ENCODE data around the gene DNAJB2.

Gene DNAJB2

GRCh38 chr2:219331560-219332213 lies 52.5 kb downstream of the DNAJB2 start:
- Histone ChIP-seq H3K9ac (ENCODE audit: low read length) (no peak overlapping the region), H3K27ac (ENCODE audit: low read length) (no peak overlapping the region), H2AFZ (ENCODE audit: low read length) (no peak overlapping the region), H4K20me1 (ENCODE audit: insufficient read depth, low read length) (no peaks in the 10 kb centered on the region), H3K4me2 (ENCODE audit: low read depth, low read length) (no peak overlapping the region), H3F3A (ENCODE audit: insufficient read depth, low read length) (no peaks in the 10 kb centered on the region), H3K27me3 (replicated peaks; ENCODE audit: insufficient read depth, low read length) (0 out of 2 replicates have a peak, but pooled peaks cover 14% of the 10 kb centered on the region), H3K9me2 (replicated peaks; ENCODE audit: insufficient read depth, low read length) (no peaks in the 10 kb centered on the region), H3K79me2 (ENCODE audit: low read length) (no peaks in the 10 kb centered on the region), H3K36me3 (replicated peaks; ENCODE audit: insufficient read depth, low read length) (no peaks in the 10 kb centered on the region), H3K9me3 (replicated peaks; ENCODE audit: insufficient read depth, low read length) (no peaks in the 10 kb centered on the region), H3K4me3 (ENCODE audit: low read length) (no peak overlapping the region), H3K4me1 (ENCODE audit: low read length) (no peaks in the 10 kb centered on the region)
- no peak for DNase-seq
- TF ChIP-seq EZH2 (optimal IDR thresholded peaks at IDR 0.05; ENCODE audit: low read depth, low read length) (no peak), EZH2phosphoT487 (IDR thresholded peaks at IDR 0.05; ENCODE audit: low read length) (no peak)
- TF ChIP-seq, protein P1, sequence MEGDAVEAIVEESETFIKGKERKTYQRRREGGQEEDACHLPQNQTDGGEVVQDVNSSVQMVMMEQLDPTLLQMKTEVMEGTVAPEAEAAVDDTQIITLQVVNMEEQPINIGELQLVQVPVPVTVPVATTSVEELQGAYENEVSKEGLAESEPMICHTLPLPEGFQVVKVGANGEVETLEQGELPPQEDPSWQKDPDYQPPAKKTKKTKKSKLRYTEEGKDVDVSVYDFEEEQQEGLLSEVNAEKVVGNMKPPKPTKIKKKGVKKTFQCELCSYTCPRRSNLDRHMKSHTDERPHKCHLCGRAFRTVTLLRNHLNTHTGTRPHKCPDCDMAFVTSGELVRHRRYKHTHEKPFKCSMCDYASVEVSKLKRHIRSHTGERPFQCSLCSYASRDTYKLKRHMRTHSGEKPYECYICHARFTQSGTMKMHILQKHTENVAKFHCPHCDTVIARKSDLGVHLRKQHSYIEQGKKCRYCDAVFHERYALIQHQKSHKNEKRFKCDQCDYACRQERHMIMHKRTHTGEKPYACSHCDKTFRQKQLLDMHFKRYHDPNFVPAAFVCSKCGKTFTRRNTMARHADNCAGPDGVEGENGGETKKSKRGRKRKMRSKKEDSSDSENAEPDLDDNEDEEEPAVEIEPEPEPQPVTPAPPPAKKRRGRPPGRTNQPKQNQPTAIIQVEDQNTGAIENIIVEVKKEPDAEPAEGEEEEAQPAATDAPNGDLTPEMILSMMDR (IDR thresholded peaks at IDR 0.05; ENCODE audit: low read length) = no peak

DNA sequence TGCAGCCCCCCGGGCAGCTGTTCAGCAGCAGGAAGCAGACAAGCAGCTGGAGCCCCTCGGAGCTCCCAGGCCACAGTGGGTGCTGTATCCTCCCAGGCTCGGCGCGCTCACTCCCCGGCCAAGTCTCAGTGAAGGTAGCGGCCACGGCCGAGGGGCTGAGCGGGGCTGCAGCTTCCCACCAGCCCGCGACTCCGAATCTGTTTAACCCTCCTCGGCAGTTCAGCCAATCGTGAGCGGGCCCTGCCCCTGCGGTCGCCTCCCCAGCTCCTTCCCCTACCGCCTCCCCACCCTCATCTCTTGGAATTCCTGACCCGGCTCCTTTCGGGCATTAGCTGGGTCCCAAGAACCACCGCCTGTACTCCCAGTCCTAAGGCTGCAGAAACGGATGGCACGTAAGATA lies 53.4 kb downstream of the DNAJB2 start, which contains the start of gene RESP18:
Gene RESP18, minus strand, starts transcription at position 203 of the 400 bp plus-strand sequence.
- Histone ChIP-seq H3K27me3 (replicated peaks; ENCODE audit: insufficient read depth, low read length) (0 out of 2 replicates have a peak, but pooled peaks cover 14% of the 10 kb centered on the region), H3K4me3 (ENCODE audit: low read length) (no peak within 1 kb of the TSS)

GRCh38 chr2:219334076-219334475 lies 54.9 kb downstream of the DNAJB2 start:
- Histone ChIP-seq H3K9me3 (replicated peaks; ENCODE audit: insufficient read depth, low read length) (no peaks in the 10 kb centered on the region), H3K27me3 (replicated peaks; ENCODE audit: insufficient read depth, low read length) (peaks cover 14% of the 10 kb centered on the region; the same call in 1 of the 2 replicates), H3K4me2 (ENCODE audit: low read depth, low read length) (no peak overlapping the region), H3F3A (ENCODE audit: insufficient read depth, low read length) (no peaks in the 10 kb centered on the region), H3K9me2 (replicated peaks; ENCODE audit: insufficient read depth, low read length) (no peaks in the 10 kb centered on the region), H3K36me3 (replicated peaks; ENCODE audit: insufficient read depth, low read length) (no peaks in the 10 kb centered on the region), H3K79me2 (ENCODE audit: low read length) (no peaks in the 10 kb centered on the region), H4K20me1 (ENCODE audit: insufficient read depth, low read length) (no peaks in the 10 kb centered on the region), H3K27ac (ENCODE audit: low read length) (no peak overlapping the region), H2AFZ (ENCODE audit: low read length) (no peak overlapping the region), H3K4me1 (ENCODE audit: low read length) (no peaks in the 10 kb centered on the region), H3K4me3 (ENCODE audit: low read length) (no peak overlapping the region), H3K9ac (ENCODE audit: low read length) (no peak overlapping the region)
- no peak for DNase-seq
- TF ChIP-seq EZH2 (optimal IDR thresholded peaks at IDR 0.05; ENCODE audit: low read depth, low read length) (no peak), EZH2phosphoT487 (IDR thresholded peaks at IDR 0.05; ENCODE audit: low read length) (no peak)
- TF ChIP-seq, protein P1 (IDR thresholded peaks at IDR 0.05; ENCODE audit: low read length) = no peak

More for the DNA sequence above, 53.4 kb downstream of the DNAJB2 start, which contains the start of gene RESP18:
- Histone ChIP-seq H3K79me2 (ENCODE audit: low read length) (no peaks in the 10 kb centered on the region), H3K4me1 (ENCODE audit: low read length) (no peaks in the 10 kb centered on the region), H2AFZ (ENCODE audit: low read length) (no peak within 1 kb of the TSS), H3K36me3 (replicated peaks; ENCODE audit: insufficient read depth, low read length) (no peaks in the 10 kb centered on the region), H3F3A (ENCODE audit: insufficient read depth, low read length) (no peaks in the 10 kb centered on the region), H3K27ac (ENCODE audit: low read length) (no peak within 1 kb of the TSS), H3K9me3 (replicated peaks; ENCODE audit: insufficient read depth, low read length) (no peaks in the 10 kb centered on the region), H3K9me2 (replicated peaks; ENCODE audit: insufficient read depth, low read length) (no peaks in the 10 kb centered on the region), H4K20me1 (ENCODE audit: insufficient read depth, low read length) (no peaks in the 10 kb centered on the region), H3K9ac (ENCODE audit: low read length) (no peak within 1 kb of the TSS), H3K4me2 (ENCODE audit: low read depth, low read length) (no peak within 1 kb of the TSS)
- TF ChIP-seq, protein P1 (IDR thresholded peaks at IDR 0.05; ENCODE audit: low read length) = no peak
- no peak for TF ChIP-seq EZH2 (optimal IDR thresholded peaks at IDR 0.05; ENCODE audit: low read depth, low read length)
- TF ChIP-seq EZH2phosphoT487 (IDR thresholded peaks at IDR 0.05; ENCODE audit: low read length) = no peak
- DNase-seq = no peak
